GM12878 (cell line): ENCODE results near the gene NMB. TPM values are rescaled to one million over a fixed set of nuclear protein-coding genes. Genes with fewer than 3 reads are reported as not detected.

ENCODE experiments used
- ATAC-seq: fragments of 200-7000 bp; cut with Tn5 transposase; 3 replicates; pipeline ENCODE4 v1.9.1; 2020; ENCODE audit warnings: mild to moderate bottlenecking, moderate library complexity
- BruUV-seq: library from RNA; stranded (reverse); fragments of 400-500 nt; replicated peaks from 2 replicates; lab custom pipeline; 2021; lab: Mats Ljungman, UMichigan
- CTCF ChIA-PET: fragments of 300-600 bp; sonication (Branson Sonifier 250); formaldehyde crosslinking; extraction: SDS; loops from one replicate; lab custom pipeline; 2021; ENCODE audit warnings: inconsistent platforms; lab: Yijun Ruan, JAX
- POLR2A ChIA-PET: fragments of 350-600 bp; formaldehyde crosslinking; extraction: SDS; loops from one replicate; lab custom pipeline; 2021; ENCODE audit warnings: inconsistent platforms; lab: Charles Lee
- RAD21 ChIA-PET: fragments of 300-600 bp; sonication (Branson Sonifier 250); formaldehyde crosslinking; loops from one replicate; lab custom pipeline; 2023; ENCODE audit warnings: antibody characterized with exemption; ENCODE audit not compliant: unreplicated experiment; lab: Charles Lee
- SMC1A ChIA-PET: fragments of 300-600 bp; sonication (Branson Sonifier 250); formaldehyde crosslinking; loops from one replicate; lab custom pipeline; 2023; ENCODE audit not compliant: unreplicated experiment, uncharacterized antibody; lab: Charles Lee
- DNase-seq: peaks from one replicate; pipeline ENCODE4 v3.0.0-alpha.2; 2011; ENCODE audit warnings: low read depth, low spot score
- FAIRE-seq: peaks from 3 replicates; lab custom pipeline; 2011; peaks lifted over from hg19 to GRCh38; lab: Jason Lieb, UNC
- H2AFZ ChIP-seq: 2 replicates; pipeline ENCODE4 v1.6.0; 2011; ENCODE audit warnings: low read depth, low read length, control low read depth; ENCODE audit not compliant: control insufficient read depth
- H3K27ac ChIP-seq: 2 replicates; pipeline ENCODE4 v1.5.1; 2011; ENCODE audit warnings: control low read depth; ENCODE audit not compliant: control insufficient read depth, insufficient read depth
- H3K27me3 ChIP-seq, 2 experiments: replicated peaks in 1 of 2; 2 replicates each; pipeline versions ENCODE4 v1.6.0 to v1.6.1; 2011; ENCODE audit warnings: low read length in 1 of 2; ENCODE audit not compliant: control insufficient read depth in 2 of 2, insufficient read depth in 2 of 2
- H3K36me3 ChIP-seq, 2 experiments: 2 replicates each; pipeline ENCODE4 v1.5.1; 2011; ENCODE audit warnings: low read length in 1 of 2; ENCODE audit not compliant: control insufficient read depth in 2 of 2, insufficient read depth in 2 of 2
- H3K4me1 ChIP-seq: 2 replicates; pipeline ENCODE4 v1.6.1; 2011; ENCODE audit warnings: mild to moderate bottlenecking, low read length, moderate library complexity, mixed read lengths; ENCODE audit not compliant: control insufficient read depth, insufficient read depth
- H3K4me2 ChIP-seq: 2 replicates; pipeline ENCODE4 v1.6.0; 2011; ENCODE audit warnings: control low read depth; ENCODE audit not compliant: control insufficient read depth, insufficient read depth
- H3K4me3 ChIP-seq: fragments of 200-600 bp; sonication (generic); 2 replicates; pipeline ENCODE4 v1.5.1; 2016
- H3K79me2 ChIP-seq: 2 replicates; pipeline ENCODE4 v1.6.0; 2011; ENCODE audit warnings: low read length; ENCODE audit not compliant: control insufficient read depth, insufficient read depth
- H3K9ac ChIP-seq: 2 replicates; pipeline ENCODE4 v1.8.0; 2011; ENCODE audit warnings: low read length, control low read depth, mixed read lengths; ENCODE audit not compliant: control insufficient read depth, insufficient read depth
- H3K9me3 ChIP-seq: replicated peaks from 3 replicates; pipeline ENCODE4 v1.5.1; 2011; ENCODE audit warnings: mild to moderate bottlenecking, low read length; ENCODE audit not compliant: control insufficient read depth, insufficient read depth
- H4K20me1 ChIP-seq: 2 replicates; pipeline ENCODE4 v1.6.0; 2011; ENCODE audit not compliant: control insufficient read depth, insufficient read depth
- MEF2B ChIP-seq: fragments of 450-650 bp; IDR thresholded peaks from 2 replicates; pipeline ENCODE4 v1.6.1; 2018; ENCODE audit warnings: mild to moderate bottlenecking, moderate library complexity; ENCODE audit not compliant: partially characterized antibody, poor library complexity, severe bottlenecking
- MTA2 ChIP-seq: fragments of 450-650 bp; IDR thresholded peaks from 2 replicates; pipeline ENCODE4 v1.6.1; 2016; ENCODE audit warnings: low read depth, mild to moderate bottlenecking, moderate library complexity
- NKRF ChIP-seq: fragments of 450-650 bp; conservative IDR thresholded peaks from 2 replicates; pipeline ENCODE4 v1.6.1; 2017; ENCODE audit warnings: mild to moderate bottlenecking, moderate library complexity
- NR2F1 ChIP-seq: fragments of 450-650 bp; conservative IDR thresholded peaks from 2 replicates; pipeline ENCODE4 v1.6.1; 2017; ENCODE audit warnings: mild to moderate bottlenecking
- PAX5 ChIP-seq: IDR thresholded peaks from 2 replicates; pipeline ENCODE4 v1.6.1; 2011; ENCODE audit warnings: low read depth, low read length, borderline replicate concordance
- RB1 ChIP-seq: fragments of 450-650 bp; formaldehyde crosslinking; IDR thresholded peaks from 2 replicates; pipeline ENCODE4 v1.6.1; 2017; ENCODE audit warnings: mild to moderate bottlenecking, borderline replicate concordance
- SPI1 ChIP-seq: IDR thresholded peaks from 2 replicates; pipeline ENCODE4 v1.6.1; 2011; ENCODE audit warnings: low read depth, mild to moderate bottlenecking, low read length, moderate library complexity, borderline replicate concordance; ENCODE audit not compliant: insufficient read depth
- SREBF2 ChIP-seq: IDR thresholded peaks from 2 replicates; pipeline ENCODE4 v1.6.1; 2012; ENCODE audit warnings: mild to moderate bottlenecking, low read length
- SUZ12 ChIP-seq: fragments of 200-600 bp; sonication (generic); IDR thresholded peaks from one replicate; pipeline ENCODE4 v1.6.1; 2018; ENCODE audit warnings: antibody characterized with exemption, mild to moderate bottlenecking; ENCODE audit not compliant: unreplicated experiment
- TCF7 ChIP-seq: IDR thresholded peaks from 2 replicates; pipeline ENCODE4 v1.6.1; 2014; ENCODE audit warnings: antibody characterized with exemption, borderline replicate concordance
- ZBED1 ChIP-seq: IDR thresholded peaks from 2 replicates; pipeline ENCODE4 v1.6.1; 2016; ENCODE audit warnings: borderline replicate concordance
- ZNF217 ChIP-seq: fragments of 450-650 bp; IDR thresholded peaks from 2 replicates; pipeline ENCODE4 v1.6.1; 2017; ENCODE audit warnings: antibody characterized with exemption, mild to moderate bottlenecking
- ZNF384 ChIP-seq: IDR thresholded peaks from 2 replicates; pipeline ENCODE4 v1.6.1; 2012; ENCODE audit warnings: low read depth, mild to moderate bottlenecking, low read length, improper control_type of control experiment, borderline replicate concordance
- WGBS: methylation state at CpG from one replicate; pipeline ENCODE4 v1.1.6; 2016; ENCODE audit warnings: low lambda C conversion rate; ENCODE audit not compliant: insufficient replicate concordance, insufficient coverage; ENCODE audit errors: missing lambda C conversion rate; 5-methylcytosine and 5-hydroxymethylcytosine counted together
- in situ Hi-C: fragments of 300-500 bp; cut with MboI; formaldehyde crosslinking; loops from 9 replicates; pipeline ENCODE4 v1.14.3; 2018; ENCODE audit warnings: mixed read lengths
- intact Hi-C: fragments of 100-400 bp; cut with micrococcal nuclease; formaldehyde crosslinking; loops from one replicate; pipeline ENCODE4 v1.14.2; 2022; ENCODE audit not compliant: unreplicated experiment
- polyA plus RNA-seq, 11 experiments: library from polyadenylated mRNA; depleted of rRNA in 4 of 11; unstranded in 6 of 11; stranded (reverse) in 5 of 11; fragments of >200 nt; fragmentation: Nextera tagmentation in 4 of 11; fragmentation: Illumina TruSeq in 1 of 11; extraction: Ambion mirVana in 4 of 11; extraction: Trizol in 1 of 11; gene quantifications; 1 replicate in 1 of 11; 2 replicates in 10 of 11; pipeline versions ENCODE4 v1.2.1 to v1.2.3, GENCODE V29; 2011 to 2016; ENCODE audit warnings: inconsistent platforms in 2 of 11, missing spikeins in 2 of 11, low read depth in 1 of 11
- total RNA-seq, 4 experiments: library from RNA; depleted of rRNA in 3 of 4; stranded (reverse); fragments of >200 nt in 3 of 4; fragmentation: Illumina TruSeq in 1 of 4; extraction: Trizol in 1 of 4; gene quantifications; 2 replicates each; pipeline versions ENCODE4 v1.2.1 to v1.2.3, GENCODE V29; 2013 to 2021
- TF ChIP-seq, protein P1 (sequence below): fragments of 450-650 bp; IDR thresholded peaks from 2 replicates; pipeline ENCODE4 v1.6.1; 2014; ENCODE audit warnings: mild to moderate bottlenecking

NMB gene
- total and polyA plus RNA-seq, 10 of the 15 experiments (the other 5 are each of a cell fraction or from before 2014, with no cell fraction given), result 0.32 to 4.1 (median 1.6) TPM

DNA sequence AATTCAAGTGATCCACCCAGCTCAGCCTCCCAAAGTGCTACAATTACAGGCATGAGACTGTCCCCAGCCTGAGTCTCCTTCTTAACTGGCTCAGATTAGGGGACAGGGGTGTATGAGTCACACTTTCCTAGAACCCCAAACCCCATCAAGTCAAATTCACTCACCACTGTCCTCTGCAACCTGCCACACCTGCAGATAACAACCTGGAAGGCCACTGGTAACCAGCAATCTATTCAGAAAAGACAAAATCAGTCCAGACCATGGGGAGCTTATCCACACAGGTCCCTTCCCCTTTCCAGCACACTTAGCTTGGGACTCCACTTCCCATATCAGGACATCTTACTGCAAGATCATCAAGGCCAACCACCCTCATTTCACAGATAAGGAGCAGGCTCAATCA is 10.3 kb downstream of the NMB start (continued):
- TF ChIP-seq, protein P1, sequence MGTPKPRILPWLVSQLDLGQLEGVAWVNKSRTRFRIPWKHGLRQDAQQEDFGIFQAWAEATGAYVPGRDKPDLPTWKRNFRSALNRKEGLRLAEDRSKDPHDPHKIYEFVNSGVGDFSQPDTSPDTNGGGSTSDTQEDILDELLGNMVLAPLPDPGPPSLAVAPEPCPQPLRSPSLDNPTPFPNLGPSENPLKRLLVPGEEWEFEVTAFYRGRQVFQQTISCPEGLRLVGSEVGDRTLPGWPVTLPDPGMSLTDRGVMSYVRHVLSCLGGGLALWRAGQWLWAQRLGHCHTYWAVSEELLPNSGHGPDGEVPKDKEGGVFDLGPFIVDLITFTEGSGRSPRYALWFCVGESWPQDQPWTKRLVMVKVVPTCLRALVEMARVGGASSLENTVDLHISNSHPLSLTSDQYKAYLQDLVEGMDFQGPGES, result no peak
- TF ChIP-seq PAX5, result no peak

GRCh38 chr15:84645997-84646396 is 12.0 kb downstream of the NMB start:
- POLR2A ChIA-PET, result no interaction called here
- no peaks in the 10 kb centered on the region for H3K4me1 ChIP-seq
- no TSS peak for BruUV-seq
- H4K20me1 ChIP-seq, result peaks cover 2% of the 10 kb centered on the region; the same call in 1 of the 2 replicates
- no peaks in the 10 kb centered on the region for H3K9me3 ChIP-seq
- no peak overlapping the region for H3K4me3 ChIP-seq
- H2AFZ ChIP-seq, result no peak overlapping the region
- CTCF ChIA-PET, result interaction anchor here (0.5 to 1.6 kb wide), 2 partner anchors 75 to 176 kb away, joined by 3 read pairs; no protein-coding TSS in a partner anchor
- H3K79me2 ChIP-seq, result no peaks in the 10 kb centered on the region
- no peak for DNase-seq
- intact Hi-C loops, result no loop called here
- peaks cover 13 to 30% of the 10 kb centered on the region in 2 experiments for H3K36me3 ChIP-seq
- 97% methylated on average over 10 of the region's 10 CpGs for WGBS
- RAD21 ChIA-PET, result no interaction called here
- no peaks in the 10 kb centered on the region for H3K27me3 ChIP-seq
- no peak overlapping the region for H3K27ac ChIP-seq
- H3K4me2 ChIP-seq, result no peak overlapping the region
- in situ Hi-C loops, result no loop called here
- no peak overlapping the region for H3K9ac ChIP-seq
- no peak for TF ChIP-seq MTA2
- TF ChIP-seq, all 136 proteins: peak for 0
- FAIRE-seq (no peak), ATAC-seq (no peak)
- SMC1A ChIA-PET, result no interaction called here

- no TSS peak for BruUV-seq
- peaks cover 13 to 30% of the 10 kb centered on the region in 2 experiments for H3K36me3 ChIP-seq
- no peak for ATAC-seq
- ChIA-PET POLR2A (interaction anchor here (0.6 kb wide), 2 partner anchors 23 to 174 kb away, joined by 3 read pairs; no protein-coding TSS in a partner anchor), RAD21 (no interaction called here), CTCF (interaction anchor here (0.5 to 1.6 kb wide), 3 partner anchors 75 to 180 kb away, joined by 3 to 4 read pairs (median 3); no protein-coding TSS in a partner anchor), SMC1A (no interaction called here)
- no peaks in the 10 kb centered on the region for H3K27me3 ChIP-seq
- H3K4me3 ChIP-seq, result no peak overlapping the region
- no peak overlapping the region for H2AFZ ChIP-seq
- no peak for DNase-seq
- H3K9ac ChIP-seq, result no peak overlapping the region
- 95% methylated on average over 10 of the region's 10 CpGs for WGBS
- no peak overlapping the region for H3K27ac ChIP-seq
- intact Hi-C loops, result no loop called here
- no peak overlapping the region for H3K4me2 ChIP-seq
- H3K4me1 ChIP-seq, result no peaks in the 10 kb centered on the region
- peaks cover 2% of the 10 kb centered on the region; the same call in 1 of the 2 replicates for H4K20me1 ChIP-seq
- FAIRE-seq, result no peak
- in situ Hi-C loops, result no loop called here
- no peaks in the 10 kb centered on the region for H3K79me2 ChIP-seq
- no peaks in the 10 kb centered on the region for H3K9me3 ChIP-seq
- TF ChIP-seq TCF7, result no peak
- TF ChIP-seq SREBF2, result no peak
- TF ChIP-seq ZNF384, result no peak
- TF ChIP-seq ZNF217, result no peak
- TF ChIP-seq ZBED1, result no peak
- TF ChIP-seq RB1, result no peak
- no peak for TF ChIP-seq SUZ12
- no peak for TF ChIP-seq NKRF
- TF ChIP-seq NR2F1, result no peak
- TF ChIP-seq SPI1, result no peak
- TF ChIP-seq MEF2B, result no peak
Measured at GRCh38 chr15:84645496-84645895, 12.5 kb downstream of the NMB start.
